Kidney (tissue), 14 donors: ENCODE measurements around the gene SLC39A12. TPM values are rescaled to one million over a fixed set of nuclear protein-coding genes. Genes with fewer than 3 reads are reported as not detected.

ENCODE experiments used
- DNase-seq, 5 donors: peaks; one replicate each; pipeline ENCODE4 v3.0.0-alpha.2; 2013 to 2020
- FAIRE-seq: peaks from 2 replicates; lab custom pipeline; 2012; peaks lifted over from hg19 to GRCh38; lab: Jason Lieb, UNC
- H3K27ac ChIP-seq, 2 donors: one replicate each; pipeline ENCODE4 v1.7.0; 2013; ENCODE audit warnings: low read depth in 2 of 2, low read length in 2 of 2, inconsistent platforms in 1 of 2
- H3K27me3 ChIP-seq: one replicate; pipeline ENCODE4 v1.7.1; 2013; ENCODE audit warnings: low read length, inconsistent platforms; ENCODE audit not compliant: control insufficient read depth, insufficient read depth
- H3K36me3 ChIP-seq, 3 donors: one replicate each; pipeline versions ENCODE4 v1.7.0 to v1.7.1; 2013; ENCODE audit warnings: low read length in 3 of 3, control low read depth in 1 of 3, inconsistent platforms in 1 of 3; ENCODE audit not compliant: insufficient read depth in 3 of 3, control insufficient read depth in 2 of 3
- H3K4me1 ChIP-seq, 3 donors: one replicate each; pipeline versions ENCODE4 v1.7.0 to v1.7.1; 2013; ENCODE audit warnings: low read length in 3 of 3, inconsistent platforms in 1 of 3, low read depth in 1 of 3; ENCODE audit not compliant: control insufficient read depth in 2 of 3, insufficient read depth in 2 of 3
- H3K4me3 ChIP-seq, 3 donors: one replicate each; pipeline versions ENCODE4 v1.7.0 to v1.8.1; 2013; ENCODE audit warnings: low read length in 3 of 3, control low read depth in 1 of 3, inconsistent platforms in 1 of 3
- H3K9ac ChIP-seq, 3 donors: one replicate each; pipeline versions ENCODE4 v1.7.0 to v1.7.1; 2013; ENCODE audit warnings: low read length in 3 of 3, control low read depth in 1 of 3, inconsistent platforms in 1 of 3
- H3K9me3 ChIP-seq, 3 donors: one replicate each; pipeline versions ENCODE4 v1.7.0 to v1.7.1; 2013; ENCODE audit warnings: low read length in 3 of 3, control low read depth in 1 of 3, inconsistent platforms in 1 of 3; ENCODE audit not compliant: control insufficient read depth in 2 of 3, insufficient read depth in 1 of 3
- CTCF ChIP-seq: IDR thresholded peaks from 3 replicates; pipeline ENCODE4 v1.5.1; 2012; ENCODE audit warnings: mild to moderate bottlenecking, moderate library complexity, borderline replicate concordance; ENCODE audit not compliant: insufficient read depth; ENCODE audit errors: extremely low read depth
- intact Hi-C: fragments of 100-400 bp; cut with DNase I; formaldehyde crosslinking; loops from one replicate; pipeline ENCODE4 v1.11.1; 2022
- polyA plus RNA-seq: library from polyadenylated mRNA; stranded (reverse); fragments of 350-450 nt; fragmentation: Illumina TruSeq; extraction: RNeasy Lipid Tissue Mini Kit (QIAGEN cat#74804); gene quantifications from one replicate; pipeline ENCODE4 v1.2.3, GENCODE V29; 2014; ENCODE audit warnings: low read depth, low replicate concordance; ENCODE audit not compliant: insufficient read depth
- total RNA-seq: library from RNA; stranded (reverse); fragmentation: NEBNext Ultra II Directional; extraction: Animal tissue kit (Norgen Biotek cat#: 25700); gene quantifications from one replicate; pipeline ENCODE4 v1.2.1, GENCODE V29; 2021
- donor health status: control.
- donor health status: control.
- donor health status: control.
- donor health status: control.
- donor health status: control.
- donor health status: DM: yes; HTN: yes; CAD: no.
- donor health status: Normal renal cell carcinoma (clear cell type).

The SLC39A12 gene
- total and polyA plus RNA-seq, 2 donors from 2014 or later, result 0.16 TPM; not detected in 1

GRCh38 chr10:18010050-18010449, 58.3 kb downstream of the SLC39A12 start:
- FAIRE-seq, result no peak
- no peak for DNase-seq

GRCh38 chr10:18020523-18020922, 68.8 kb downstream of the SLC39A12 start:
- Histone ChIP-seq H3K9me3 (peaks cover 0 to 17% (median 3%) of the 10 kb centered on the region in 3 donors), H3K4me1 (no peaks in the 10 kb centered on the region), H3K36me3 (no peaks in the 10 kb centered on the region), H3K4me3 (no peak overlapping the region), H3K27ac (no peak overlapping the region), H3K9ac (no peak overlapping the region), H3K27me3 (no peaks in the 10 kb centered on the region)
- no peak for TF ChIP-seq CTCF
- intact Hi-C loops, result no loop called here
- FAIRE-seq (no peak), DNase-seq (no peak)

More at GRCh38 chr10:18010050-18010449, 58.3 kb downstream of the SLC39A12 start:
- H3K27me3 ChIP-seq, result no peaks in the 10 kb centered on the region
- H3K9ac ChIP-seq, result no peak overlapping the region
- H3K9me3 ChIP-seq, result no peaks in the 10 kb centered on the region
- H3K36me3 ChIP-seq, result no peaks in the 10 kb centered on the region
- H3K4me3 ChIP-seq, result no peak overlapping the region
- no peak for TF ChIP-seq CTCF
- no peak overlapping the region for H3K27ac ChIP-seq
- intact Hi-C loops, result no loop called here
- peaks cover 0 to 2% (median 0%) of the 10 kb centered on the region in 3 donors for H3K4me1 ChIP-seq

GRCh38 chr10:18021725-18022480, 70.2 kb downstream of the SLC39A12 start:
- FAIRE-seq, result no peak
- DNase-seq, result no peak
- H3K9me3 ChIP-seq, result peaks cover 0 to 14% (median 3%) of the 10 kb centered on the region in 3 donors
- no peaks in the 10 kb centered on the region for H3K27me3 ChIP-seq
- H3K36me3 ChIP-seq, result no peaks in the 10 kb centered on the region
- no peak overlapping the region for H3K4me3 ChIP-seq
- H3K9ac ChIP-seq, result no peak overlapping the region
- intact Hi-C loops, result no loop called here
- H3K4me1 ChIP-seq, result no peaks in the 10 kb centered on the region
- no peak for TF ChIP-seq CTCF
- H3K27ac ChIP-seq, result no peak overlapping the region
